Bronchial epithelial cell (primary cell): ENCODE results near the gene TIMP3. TPM values are rescaled to one million over a fixed set of nuclear protein-coding genes. Genes with fewer than 3 reads are reported as not detected.

Experiments used
- DNase-seq: peaks from one replicate; pipeline ENCODE4 v3.0.0-alpha.2; 2010; ENCODE audit warnings: low read depth
- FAIRE-seq: peaks from 2 replicates; lab custom pipeline; 2011; peaks lifted over from hg19 to GRCh38; lab: Jason Lieb, UNC
- H3K27me3 ChIP-seq: 2 replicates; pipeline ENCODE4 v1.5.1; 2011; ENCODE audit warnings: low read length; ENCODE audit not compliant: control insufficient read depth, insufficient read depth
- H3K36me3 ChIP-seq: 2 replicates; pipeline ENCODE4 v1.5.1; 2011; ENCODE audit warnings: low read length; ENCODE audit not compliant: control insufficient read depth, insufficient read depth
- H3K4me3 ChIP-seq: 2 replicates; pipeline ENCODE4 v1.5.1; 2011; ENCODE audit warnings: mild to moderate bottlenecking, low read depth, low read length, control low read depth
- total RNA-seq: library from RNA; depleted of rRNA; stranded (reverse); fragments of >200 nt; gene quantifications from 2 replicates; pipeline ENCODE4 v1.2.1, GENCODE V29; 2014
- TF ChIP-seq, protein P1 (sequence below): IDR thresholded peaks from 2 replicates; pipeline ENCODE4 v1.5.1; 2011; ENCODE audit warnings: mild to moderate bottlenecking, moderate library complexity, low read length, control low read depth, inconsistent platforms; ENCODE audit not compliant: insufficient read depth, severe bottlenecking

The TIMP3 gene
- total RNA-seq, 1 donor from 2014 or later = 71.1 TPM

GRCh38 chr22:32780726-32781310, 20.7 kb upstream of the TIMP3 start:
- Histone ChIP-seq H3K4me3 (no peak overlapping the region), H3K27me3 (no peaks in the 10 kb centered on the region), H3K36me3 (no peaks in the 10 kb centered on the region)
- DNase-seq (no peak), FAIRE-seq (no peak)
- TF ChIP-seq, protein P1, sequence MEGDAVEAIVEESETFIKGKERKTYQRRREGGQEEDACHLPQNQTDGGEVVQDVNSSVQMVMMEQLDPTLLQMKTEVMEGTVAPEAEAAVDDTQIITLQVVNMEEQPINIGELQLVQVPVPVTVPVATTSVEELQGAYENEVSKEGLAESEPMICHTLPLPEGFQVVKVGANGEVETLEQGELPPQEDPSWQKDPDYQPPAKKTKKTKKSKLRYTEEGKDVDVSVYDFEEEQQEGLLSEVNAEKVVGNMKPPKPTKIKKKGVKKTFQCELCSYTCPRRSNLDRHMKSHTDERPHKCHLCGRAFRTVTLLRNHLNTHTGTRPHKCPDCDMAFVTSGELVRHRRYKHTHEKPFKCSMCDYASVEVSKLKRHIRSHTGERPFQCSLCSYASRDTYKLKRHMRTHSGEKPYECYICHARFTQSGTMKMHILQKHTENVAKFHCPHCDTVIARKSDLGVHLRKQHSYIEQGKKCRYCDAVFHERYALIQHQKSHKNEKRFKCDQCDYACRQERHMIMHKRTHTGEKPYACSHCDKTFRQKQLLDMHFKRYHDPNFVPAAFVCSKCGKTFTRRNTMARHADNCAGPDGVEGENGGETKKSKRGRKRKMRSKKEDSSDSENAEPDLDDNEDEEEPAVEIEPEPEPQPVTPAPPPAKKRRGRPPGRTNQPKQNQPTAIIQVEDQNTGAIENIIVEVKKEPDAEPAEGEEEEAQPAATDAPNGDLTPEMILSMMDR = no peak

DNA sequence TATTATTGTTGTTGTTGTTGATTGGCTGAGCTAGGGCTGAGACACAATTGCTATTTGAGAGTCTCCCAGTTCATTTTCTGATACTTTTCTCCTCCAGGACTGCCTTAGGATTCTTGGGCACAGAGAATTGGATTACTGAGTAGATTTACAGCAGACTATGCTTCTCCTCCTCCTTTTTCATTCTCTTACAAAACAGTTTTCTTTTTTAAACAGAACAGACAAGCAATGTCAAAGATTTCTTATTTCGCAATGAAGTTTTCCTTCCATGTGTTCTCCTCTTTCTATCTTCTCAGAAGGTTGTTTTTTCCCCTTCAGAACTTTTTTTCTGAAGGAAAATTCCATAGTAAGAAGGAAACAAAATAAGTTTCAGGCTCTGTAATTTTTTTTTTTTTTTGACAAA, 19.8 kb upstream of the TIMP3 start:
- H3K36me3 ChIP-seq = no peaks in the 10 kb centered on the region
- H3K27me3 ChIP-seq = no peaks in the 10 kb centered on the region
- TF ChIP-seq, protein P1 = no peak
- no peak overlapping the region for H3K4me3 ChIP-seq
- no peak for DNase-seq
- no peak for FAIRE-seq

GRCh38 chr22:32785321-32786026, 16.0 kb upstream of the TIMP3 start:
- no peak overlapping the region for H3K4me3 ChIP-seq
- FAIRE-seq = no peak
- no peaks in the 10 kb centered on the region for H3K27me3 ChIP-seq
- DNase-seq = no peak
- TF ChIP-seq, protein P1 = no peak
- no peaks in the 10 kb centered on the region for H3K36me3 ChIP-seq

DNA sequence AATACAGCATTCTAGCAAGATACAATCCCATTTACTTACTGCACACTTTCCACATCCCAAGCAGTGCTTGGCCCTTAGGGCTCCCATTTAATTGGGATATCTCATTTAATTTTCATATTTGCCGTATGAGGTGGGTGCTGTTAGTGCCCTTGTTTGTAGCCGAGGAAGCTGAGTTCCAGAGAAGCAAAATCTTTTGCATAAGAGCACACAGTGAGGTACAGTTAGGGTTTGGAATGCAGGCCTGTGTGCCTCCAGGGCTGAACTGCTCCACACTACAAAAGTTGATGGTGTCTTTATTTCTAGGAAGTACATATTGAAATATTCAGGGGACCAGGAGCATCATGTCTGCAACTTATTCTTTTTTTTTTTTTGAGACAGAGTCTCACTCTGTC, 15.5 kb upstream of the TIMP3 start:
- FAIRE-seq = no peak
- TF ChIP-seq, protein P1 = no peak
- H3K4me3 ChIP-seq = no peak overlapping the region

DNA sequence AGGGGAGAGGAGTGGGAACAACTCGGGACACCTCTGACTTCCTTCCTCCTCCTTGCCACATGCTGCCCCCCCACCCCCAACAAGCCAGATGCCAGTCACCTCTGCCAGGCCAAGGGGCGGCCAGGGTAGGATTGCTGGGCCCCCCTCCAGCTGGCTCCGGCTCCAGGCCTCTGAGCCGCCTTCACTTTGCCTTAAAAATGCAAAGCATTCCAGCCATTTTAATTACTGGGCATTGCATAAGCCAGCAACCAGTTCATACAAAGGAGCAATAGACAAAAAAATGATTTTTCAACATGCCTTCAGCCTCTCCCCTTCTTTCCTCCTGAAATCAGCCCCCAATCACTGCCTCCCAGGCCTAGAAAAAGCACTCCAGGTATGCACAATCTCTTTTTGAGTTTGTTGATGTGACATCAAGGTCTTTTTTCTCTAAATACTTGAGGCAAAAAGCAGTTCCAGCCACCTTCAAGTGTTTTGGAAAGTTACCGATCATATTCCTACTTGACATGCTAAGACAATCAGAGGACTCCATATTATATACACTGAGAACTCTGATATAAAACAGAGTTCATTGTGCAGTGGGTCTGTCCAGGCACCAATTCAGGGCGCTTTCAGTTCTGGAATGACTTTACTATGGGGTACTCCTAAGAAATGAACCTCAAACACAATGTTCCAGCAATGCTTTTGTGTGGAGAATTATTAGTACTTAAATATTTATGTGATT, 12.4 kb upstream of the TIMP3 start:
- no peak for DNase-seq
- TF ChIP-seq, protein P1 = no peak
- H3K27me3 ChIP-seq = no peaks in the 10 kb centered on the region
- H3K4me3 ChIP-seq = no peak overlapping the region
- no peak for FAIRE-seq
- H3K36me3 ChIP-seq = no peaks in the 10 kb centered on the region

More for the DNA sequence above, 15.5 kb upstream of the TIMP3 start:
- Histone ChIP-seq H3K27me3 (no peaks in the 10 kb centered on the region), H3K36me3 (no peaks in the 10 kb centered on the region)
- no peak for DNase-seq
